GM23338 (cell line): ENCODE results near the gene AASDH. TPM values are rescaled to one million over a fixed set of nuclear protein-coding genes. Genes with fewer than 3 reads are reported as not detected.

Experiments used
- ATAC-seq: fragments of 200-7000 bp; cut with Tn5 transposase; 3 replicates; pipeline ENCODE4 v1.9.1; 2020
- DNase-seq: peaks from one replicate; pipeline ENCODE4 v3.0.0-alpha.2; 2015; ENCODE audit warnings: low spot score
- H2AFZ ChIP-seq: fragments of 200-600 bp; sonication (generic); 2 replicates; pipeline ENCODE4 v1.8.0; 2016; ENCODE audit warnings: antibody characterized with exemption, mild to moderate bottlenecking, moderate library complexity
- H3F3A ChIP-seq: fragments of 200-600 bp; sonication (generic); replicated peaks from 2 replicates; pipeline ENCODE4 v1.8.0; 2017; ENCODE audit warnings: antibody characterized with exemption, mixed run types, low read depth
- H3K27ac ChIP-seq: fragments of 200-600 bp; sonication (generic); 2 replicates; pipeline ENCODE4 v1.6.1; 2016; ENCODE audit warnings: low read depth
- H3K27me3 ChIP-seq: fragments of 200-600 bp; sonication (generic); 2 replicates; pipeline ENCODE4 v1.8.0; 2016; ENCODE audit warnings: mild to moderate bottlenecking, mixed run types, moderate library complexity; ENCODE audit not compliant: insufficient read depth
- H3K36me3 ChIP-seq: fragments of 200-600 bp; sonication (generic); 2 replicates; pipeline ENCODE4 v1.8.0; 2016; ENCODE audit warnings: mild to moderate bottlenecking; ENCODE audit not compliant: insufficient read depth
- H3K4me1 ChIP-seq: fragments of 200-600 bp; sonication (generic); 2 replicates; pipeline ENCODE4 v1.8.0; 2016; ENCODE audit warnings: mild to moderate bottlenecking, moderate library complexity; ENCODE audit not compliant: insufficient read depth
- H3K4me2 ChIP-seq: fragments of 200-600 bp; sonication (generic); 2 replicates; pipeline ENCODE4 v1.7.1; 2017; ENCODE audit warnings: mixed run types
- H3K4me3 ChIP-seq: fragments of 200-600 bp; sonication (generic); 2 replicates; pipeline ENCODE4 v1.6.1; 2016; ENCODE audit warnings: mixed run types
- H3K79me2 ChIP-seq: fragments of 200-600 bp; sonication (generic); replicated peaks from 2 replicates; pipeline ENCODE4 v1.8.0; 2017; ENCODE audit warnings: mild to moderate bottlenecking; ENCODE audit not compliant: insufficient read depth
- H3K9me2 ChIP-seq: fragments of 200-600 bp; sonication (generic); 2 replicates; pipeline ENCODE4 v1.8.0; 2017; ENCODE audit not compliant: insufficient read depth
- H4K20me1 ChIP-seq: fragments of 200-600 bp; sonication (generic); replicated peaks from 2 replicates; pipeline ENCODE4 v1.8.0; 2017; ENCODE audit warnings: mild to moderate bottlenecking; ENCODE audit not compliant: insufficient read depth
- H3K27ac Mint-ChIP-seq: 2 replicates; pipeline ENCODE4 v1.8.0; 2020; ENCODE audit warnings: inconsistent platforms, mild to moderate bottlenecking, moderate library complexity, mixed read lengths
- H3K27me3 Mint-ChIP-seq: 3 replicates; pipeline ENCODE4 v1.8.0; 2022; ENCODE audit warnings: low read depth, mild to moderate bottlenecking, moderate library complexity, mixed read lengths, inconsistent platforms; ENCODE audit not compliant: insufficient read depth, poor library complexity
- H3K36me3 Mint-ChIP-seq: 3 replicates; pipeline ENCODE4 v1.8.0; 2021; ENCODE audit warnings: low read depth, mild to moderate bottlenecking, inconsistent platforms, moderate library complexity, mixed read lengths
- H3K4me1 Mint-ChIP-seq: 3 replicates; pipeline ENCODE4 v1.8.0; 2020; ENCODE audit warnings: mild to moderate bottlenecking, inconsistent platforms, mixed read lengths
- H3K4me3 Mint-ChIP-seq: 3 replicates; pipeline ENCODE4 v1.8.0; 2021; ENCODE audit warnings: moderate library complexity, mild to moderate bottlenecking, inconsistent platforms, mixed read lengths
- H3K9me3 Mint-ChIP-seq: 3 replicates; pipeline ENCODE4 v1.8.0; 2020; ENCODE audit warnings: moderate library complexity, mild to moderate bottlenecking, inconsistent platforms, mixed read lengths
- CREB1 ChIP-seq: fragments of 250-450 bp; sonication (Bioruptor Pico); IDR thresholded peaks from 2 replicates; pipeline ENCODE4 v1.5.0; 2020; ENCODE audit warnings: low read depth, mild to moderate bottlenecking, moderate library complexity
- ETS1 ChIP-seq: IDR thresholded peaks from 2 replicates; pipeline ENCODE4 v1.6.1; 2016; ENCODE audit warnings: antibody characterized with exemption
- EZH2 ChIP-seq: fragments of 200-600 bp; sonication (generic); IDR thresholded peaks from one replicate; pipeline ENCODE4 v1.8.0; 2017; ENCODE audit warnings: antibody characterized with exemption, mild to moderate bottlenecking, low read depth; ENCODE audit not compliant: unreplicated experiment
- EZH2phosphoT487 ChIP-seq: fragments of 200-600 bp; sonication (generic); IDR thresholded peaks from one replicate; pipeline ENCODE4 v1.8.1; 2018; ENCODE audit warnings: antibody characterized with exemption; ENCODE audit not compliant: unreplicated experiment
- JUNB ChIP-seq: IDR thresholded peaks from one replicate; pipeline ENCODE4 v1.6.1; 2016; ENCODE audit warnings: antibody characterized with exemption; ENCODE audit not compliant: unreplicated experiment
- NANOG ChIP-seq: IDR thresholded peaks from 2 replicates; pipeline ENCODE4 v1.6.1; 2016; ENCODE audit warnings: antibody characterized with exemption, borderline replicate concordance
- POLR2AphosphoS5 ChIP-seq: IDR thresholded peaks from 2 replicates; pipeline ENCODE4 v1.6.1; 2016; ENCODE audit warnings: antibody characterized with exemption, low read depth
- REST ChIP-seq: IDR thresholded peaks from one replicate; pipeline ENCODE4 v1.6.1; 2018; ENCODE audit warnings: antibody characterized with exemption; ENCODE audit not compliant: unreplicated experiment
- STAT1 ChIP-seq: IDR thresholded peaks from one replicate; pipeline ENCODE4 v1.6.1; 2016; ENCODE audit warnings: antibody characterized with exemption; ENCODE audit not compliant: unreplicated experiment
- ZNF114 ChIP-seq: fragments of 250-450 bp; sonication (Bioruptor Pico); IDR thresholded peaks from 2 replicates; pipeline ENCODE4 v1.5.0; 2020; ENCODE audit warnings: mild to moderate bottlenecking, moderate library complexity
- ZNF331 ChIP-seq: fragments of 250-450 bp; sonication (Bioruptor Pico); IDR thresholded peaks from 2 replicates; pipeline ENCODE4 v1.5.0; 2020; ENCODE audit warnings: low read depth, mild to moderate bottlenecking, moderate library complexity
- ZNF462 ChIP-seq: fragments of 250-450 bp; sonication (Bioruptor Pico); IDR thresholded peaks from 2 replicates; pipeline ENCODE4 v1.5.0; 2020; ENCODE audit warnings: mild to moderate bottlenecking, moderate library complexity
- polyA plus RNA-seq: library from polyadenylated mRNA; unstranded; fragments of >200 nt; fragmentation: Nextera tagmentation; extraction: Ambion mirVana; gene quantifications from 2 replicates; pipeline ENCODE4 v1.2.1, GENCODE V29; 2016
- total RNA-seq: library from RNA; depleted of rRNA; stranded (reverse); fragments of >200 nt; shearing (Covaris generic); gene quantifications from 2 replicates; pipeline ENCODE4 v1.2.3, GENCODE V29; 2014

The AASDH gene
- total and polyA plus RNA-seq, 2 experiments from 2014 or later = 12.2 to 35.6 TPM

- no peaks in the 10 kb centered on the region for H3K9me2 ChIP-seq
- peaks cover 24% of the 10 kb centered on the region for H3K4me1 Mint-ChIP-seq
- H2AFZ ChIP-seq = no peak overlapping the region
- H3K4me3 Mint-ChIP-seq = peak overlapping the region; percentile 54
- H3K36me3 ChIP-seq = peaks cover 14% of the 10 kb centered on the region; the same call in 1 of the 2 replicates
- no peaks in the 10 kb centered on the region for H3K27me3 ChIP-seq
- peak overlapping the region; percentile 92 for H3K27ac Mint-ChIP-seq
- H3F3A ChIP-seq = no peaks in the 10 kb centered on the region
- H3K27me3 Mint-ChIP-seq = no peaks in the 10 kb centered on the region
- H4K20me1 ChIP-seq = 0 out of 2 replicates have a peak, but pooled peaks cover 8% of the 10 kb centered on the region
- peak overlapping the region; percentile 30 for H3K4me2 ChIP-seq
- H3K9me3 Mint-ChIP-seq = no peaks in the 10 kb centered on the region
- ATAC-seq (peak; percentile 96), DNase-seq (peak; percentile 84)
- peak overlapping the region; percentile 1; the same call in 1 of the 2 replicates for H3K4me3 ChIP-seq
- peak overlapping the region; percentile 90 for H3K27ac ChIP-seq
- peaks cover 23% of the 10 kb centered on the region; the same call in 1 of the 2 replicates for H3K4me1 ChIP-seq
- peak; percentile 74; the same call in 1 of the 2 replicates for TF ChIP-seq NANOG
- no peak for TF ChIP-seq STAT1
- H3K79me2 ChIP-seq = peaks cover 8% of the 10 kb centered on the region
- peaks cover 77% of the 10 kb centered on the region for H3K36me3 Mint-ChIP-seq
These were observed 13.3 kb upstream of the AASDH start for GRCh38 chr4:56400560-56400959.

- H3K27ac ChIP-seq = no peak overlapping the region
- H4K20me1 ChIP-seq = peaks cover 6% of the 10 kb centered on the region; the same call in 1 of the 2 replicates
- H3K27me3 ChIP-seq = no peaks in the 10 kb centered on the region
- peaks cover 17% of the 10 kb centered on the region for H3K4me1 Mint-ChIP-seq
- no peaks in the 10 kb centered on the region for H3K4me1 ChIP-seq
- H3K36me3 ChIP-seq = peaks cover 15% of the 10 kb centered on the region; the same call in 1 of the 2 replicates
- H3K9me2 ChIP-seq = no peaks in the 10 kb centered on the region
- no peaks in the 10 kb centered on the region for H3F3A ChIP-seq
- peaks cover 8% of the 10 kb centered on the region for H3K27me3 Mint-ChIP-seq
- no peak overlapping the region for H2AFZ ChIP-seq
- H3K4me3 Mint-ChIP-seq = no peak overlapping the region
- DNase-seq = no peak
- peaks cover 22% of the 10 kb centered on the region; the same call in 2 of the 3 replicates for H3K36me3 Mint-ChIP-seq
- ATAC-seq = no peak
- H3K9me3 Mint-ChIP-seq = no peaks in the 10 kb centered on the region
- no peak overlapping the region for H3K4me3 ChIP-seq
- H3K27ac Mint-ChIP-seq = no peak overlapping the region
- peaks cover 12% of the 10 kb centered on the region for H3K79me2 ChIP-seq
- H3K4me2 ChIP-seq = no peak overlapping the region
- no peak for TF ChIP-seq STAT1
- no peak for TF ChIP-seq ZNF462 (CRISPR knock-in tag)
- TF ChIP-seq JUNB = no peak
- no peak for TF ChIP-seq CREB1 (CRISPR knock-in tag)
- no peak for TF ChIP-seq NANOG
- no peak for TF ChIP-seq ZNF331 (CRISPR knock-in tag)
- TF ChIP-seq EZH2phosphoT487 = no peak
- no peak for TF ChIP-seq POLR2AphosphoS5
- TF ChIP-seq EZH2 = no peak
- no peak for TF ChIP-seq ZNF114 (CRISPR knock-in tag)
- TF ChIP-seq REST = no peak
- no peak for TF ChIP-seq ETS1
These were observed 4.0 kb upstream of the AASDH start for GRCh38 chr4:56391270-56391669.
